KMS-11 (cell line): ENCODE data around the gene DMRT2.

Experiments
- H2AFZ ChIP-seq: fragments of 200-600 bp; sonication (generic); 2 replicates; pipeline ENCODE4 v1.6.1; 2016; ENCODE audit warnings: antibody characterized with exemption, mixed run types, low read depth
- H3K27ac ChIP-seq: fragments of 200-600 bp; sonication (generic); 2 replicates; pipeline ENCODE4 v1.6.1; 2016; ENCODE audit warnings: mild to moderate bottlenecking, mixed run types
- H3K27me3 ChIP-seq: fragments of 200-600 bp; sonication (generic); 2 replicates; pipeline ENCODE4 v1.6.1; 2017; ENCODE audit warnings: mild to moderate bottlenecking, low read depth, mixed run types, moderate library complexity; ENCODE audit not compliant: insufficient read depth
- H3K36me3 ChIP-seq: fragments of 200-600 bp; sonication (generic); 2 replicates; pipeline ENCODE4 v1.6.1; 2017; ENCODE audit warnings: mild to moderate bottlenecking, mixed run types; ENCODE audit not compliant: insufficient read depth
- H3K4me1 ChIP-seq: fragments of 200-600 bp; sonication (generic); 2 replicates; pipeline ENCODE4 v1.6.1; 2016; ENCODE audit warnings: mild to moderate bottlenecking, low read depth, mixed run types; ENCODE audit not compliant: poor library complexity, severe bottlenecking
- H3K4me2 ChIP-seq: fragments of 200-600 bp; sonication (generic); 2 replicates; pipeline ENCODE4 v1.7.0; 2016; ENCODE audit warnings: mild to moderate bottlenecking, mixed run types
- H3K4me3 ChIP-seq: fragments of 200-600 bp; sonication (generic); IDR thresholded peaks from 2 replicates; pipeline ENCODE4 v1.6.1; 2017; ENCODE audit warnings: low read depth, low read length, mixed read lengths; ENCODE audit not compliant: insufficient read depth
- H3K79me2 ChIP-seq: fragments of 200-600 bp; sonication (generic); 2 replicates; pipeline ENCODE4 v1.6.1; 2016; ENCODE audit warnings: low read depth, mixed run types; ENCODE audit not compliant: insufficient read depth
- H3K9ac ChIP-seq: fragments of 200-600 bp; sonication (generic); 2 replicates; pipeline ENCODE4 v1.6.1; 2016; ENCODE audit warnings: mild to moderate bottlenecking, mixed run types
- H4K20me1 ChIP-seq: fragments of 200-600 bp; sonication (generic); 2 replicates; pipeline ENCODE4 v1.6.1; 2016; ENCODE audit warnings: mild to moderate bottlenecking, mixed run types; ENCODE audit not compliant: insufficient read depth
- CTCF ChIP-seq: fragments of 200-600 bp; sonication (generic); conservative IDR thresholded peaks from 2 replicates; pipeline ENCODE4 v1.6.1; 2017; ENCODE audit warnings: low read depth, mild to moderate bottlenecking, antibody characterized with exemption, low read length, moderate library complexity, mixed read lengths

The DMRT2 gene

GRCh38 chr9:1073497-1073896, 23.3 kb downstream of the DMRT2 start:
- Histone ChIP-seq H3K27me3 (no peaks in the 10 kb centered on the region), H2AFZ (no peak overlapping the region), H3K4me2 (no peak overlapping the region), H3K9ac (no peak overlapping the region), H3K79me2 (no peaks in the 10 kb centered on the region), H4K20me1 (no peaks in the 10 kb centered on the region), H3K36me3 (no peaks in the 10 kb centered on the region), H3K27ac (no peak overlapping the region), H3K4me1 (no peaks in the 10 kb centered on the region), H3K4me3 (no peak overlapping the region)
- no peak for TF ChIP-seq CTCF

GRCh38 chr9:1077616-1078015, 27.5 kb downstream of the DMRT2 start:
- H3K27ac ChIP-seq: no peak overlapping the region
- no peaks in the 10 kb centered on the region for H3K79me2 ChIP-seq
- no peaks in the 10 kb centered on the region for H3K36me3 ChIP-seq
- H3K4me1 ChIP-seq: no peaks in the 10 kb centered on the region
- H4K20me1 ChIP-seq: no peaks in the 10 kb centered on the region
- TF ChIP-seq CTCF: no peak
- no peaks in the 10 kb centered on the region for H3K27me3 ChIP-seq
- no peak overlapping the region for H3K9ac ChIP-seq
- no peak overlapping the region for H3K4me2 ChIP-seq
- no peak overlapping the region for H2AFZ ChIP-seq
- no peak overlapping the region for H3K4me3 ChIP-seq

- H3K27me3 ChIP-seq: no peaks in the 10 kb centered on the region
- H2AFZ ChIP-seq: no peak overlapping the region
These were observed 33.3 kb downstream of the DMRT2 start for GRCh38 chr9:1083325-1083913.

GRCh38 chr9:1085086-1085485, 34.9 kb downstream of the DMRT2 start:
- no peak overlapping the region for H3K27ac ChIP-seq
- no peak overlapping the region for H3K4me3 ChIP-seq
- no peak overlapping the region for H2AFZ ChIP-seq
- H3K27me3 ChIP-seq: no peaks in the 10 kb centered on the region
- no peaks in the 10 kb centered on the region for H3K4me1 ChIP-seq
- H3K36me3 ChIP-seq: no peaks in the 10 kb centered on the region
- H3K4me2 ChIP-seq: no peak overlapping the region
- H3K79me2 ChIP-seq: no peaks in the 10 kb centered on the region
- no peaks in the 10 kb centered on the region for H4K20me1 ChIP-seq
- no peak overlapping the region for H3K9ac ChIP-seq
- no peak for TF ChIP-seq CTCF

More at GRCh38 chr9:1083325-1083913, 33.3 kb downstream of the DMRT2 start:
- H3K9ac ChIP-seq: no peak overlapping the region
- H3K4me2 ChIP-seq: no peak overlapping the region
- no peak overlapping the region for H3K27ac ChIP-seq
- H3K36me3 ChIP-seq: no peaks in the 10 kb centered on the region
- no peak overlapping the region for H3K4me3 ChIP-seq
- H3K4me1 ChIP-seq: no peaks in the 10 kb centered on the region
- H3K79me2 ChIP-seq: no peaks in the 10 kb centered on the region
- no peaks in the 10 kb centered on the region for H4K20me1 ChIP-seq
- TF ChIP-seq CTCF: no peak
